K562 (cell line): Measurements from ENCODE around the gene PROK2. TPM values are rescaled to one million over a fixed set of nuclear protein-coding genes. Genes with fewer than 3 reads are reported as not detected.
A peak's percentile ranks its signal among the peaks of the same experiment; 100 is the strongest.

Experiments
- ATAC-seq: fragments of 200-7000 bp; cut with Tn5 transposase; 3 replicates; pipeline ENCODE4 v1.9.1; 2020; ENCODE audit warnings: moderate library complexity
- BruUV-seq: library from RNA; stranded (reverse); fragments of 400-500 nt; replicated peaks from 2 replicates; lab custom pipeline; 2021; lab: Mats Ljungman, UMichigan
- CTCF ChIA-PET: fragments of 300-600 bp; formaldehyde crosslinking; extraction: SDS; loops from one replicate; lab custom pipeline; 2021; ENCODE audit warnings: low intra/inter-chr PET ratio; lab: Yijun Ruan, JAX
- POLR2A ChIA-PET: fragments of 300-600, 350-650 bp; sonication (Branson Sonifier 250); formaldehyde crosslinking; extraction: SDS; loops from one replicate; lab custom pipeline; 2021; ENCODE audit warnings: antibody characterized with exemption, inconsistent platforms; lab: Yijun Ruan, JAX
- DNase-seq, 4 experiments: peaks; one replicate each; pipeline versions ENCODE4 v3.0.0 to v3.0.0-alpha.2; 2011 to 2018; ENCODE audit warnings: low spot score in 3 of 4, mixed read lengths in 3 of 4; ENCODE audit errors: extremely low read depth in 1 of 4
- FAIRE-seq: peaks from 2 replicates; lab custom pipeline; 2011; peaks lifted over from hg19 to GRCh38; lab: Jason Lieb, UNC
- H2AFZ ChIP-seq: 2 replicates; pipeline ENCODE4 v1.6.0; 2011; ENCODE audit warnings: low read depth, low read length, control low read depth, inconsistent platforms
- H3K27ac ChIP-seq: fragments of 200-600 bp; 3 replicates; pipeline ENCODE4 v1.8.0; 2011; ENCODE audit warnings: low read depth, mild to moderate bottlenecking, control low read depth, inconsistent platforms, low read length, moderate library complexity, mixed read lengths; ENCODE audit errors: extremely low read depth
- H3K27me3 ChIP-seq, 2 experiments: fragments of 300-600 bp in 1 of 2; 2 replicates in 1 of 2; 3 replicates in 1 of 2; pipeline versions ENCODE4 v1.6.0 to v1.8.0; 2011; ENCODE audit warnings: inconsistent platforms in 2 of 2, low read length in 2 of 2, mild to moderate bottlenecking in 1 of 2, mixed read lengths in 1 of 2, moderate library complexity in 1 of 2; ENCODE audit not compliant: control insufficient read depth in 2 of 2, insufficient read depth in 2 of 2
- H3K36me3 ChIP-seq: fragments of 300-600 bp; 3 replicates; pipeline ENCODE4 v1.8.0; 2011; ENCODE audit warnings: mild to moderate bottlenecking, low read length, inconsistent platforms; ENCODE audit not compliant: control insufficient read depth, insufficient read depth
- H3K4me1 ChIP-seq, 2 experiments: fragments of 200-600 bp in 1 of 2; replicated peaks in 1 of 2; 2 replicates in 1 of 2; 3 replicates in 1 of 2; pipeline versions ENCODE4 v1.5.1 to v1.8.0; 2011; ENCODE audit warnings: inconsistent platforms in 2 of 2, low read length in 2 of 2, mild to moderate bottlenecking in 1 of 2, mixed read lengths in 1 of 2, moderate library complexity in 1 of 2; ENCODE audit not compliant: control insufficient read depth in 2 of 2, insufficient read depth in 2 of 2
- H3K4me2 ChIP-seq: 2 replicates; pipeline ENCODE4 v1.6.1; 2011; ENCODE audit warnings: low read length, control low read depth, inconsistent platforms, mixed read lengths; ENCODE audit not compliant: insufficient read depth
- H3K4me3 ChIP-seq: fragments of 200-600 bp; sonication (generic), shearing (Covaris generic); 2 replicates; pipeline ENCODE4 v1.5.1; 2016; ENCODE audit warnings: control low read depth, inconsistent platforms
- H3K79me2 ChIP-seq: fragments of 200-600 bp; 3 replicates; pipeline ENCODE4 v1.8.0; 2011; ENCODE audit warnings: low read length, inconsistent platforms; ENCODE audit not compliant: control insufficient read depth, insufficient read depth
- H3K9ac ChIP-seq, 2 experiments: 2 replicates each; pipeline versions ENCODE4 v1.6.0 to v1.6.1; 2011; ENCODE audit warnings: low read depth in 2 of 2, low read length in 2 of 2, control low read depth in 1 of 2, inconsistent platforms in 1 of 2, mild to moderate bottlenecking in 1 of 2, mixed read lengths in 1 of 2; ENCODE audit not compliant: insufficient read depth in 1 of 2
- H3K9me1 ChIP-seq: one replicate; pipeline ENCODE4 v1.6.0; 2011; ENCODE audit warnings: inconsistent platforms, mild to moderate bottlenecking, low read length, moderate library complexity; ENCODE audit not compliant: control insufficient read depth, insufficient read depth
- H3K9me3 ChIP-seq: replicated peaks from 2 replicates; pipeline ENCODE4 v1.5.1; 2011; ENCODE audit warnings: low read depth, low read length, inconsistent platforms; ENCODE audit not compliant: control insufficient read depth, insufficient read depth
- H4K20me1 ChIP-seq: replicated peaks from 2 replicates; pipeline ENCODE4 v1.6.1; 2011; ENCODE audit warnings: low read length, inconsistent platforms, mixed read lengths; ENCODE audit not compliant: control insufficient read depth, insufficient read depth
- C11orf30 ChIP-seq: fragments of 450-650 bp; IDR thresholded peaks from 2 replicates; pipeline ENCODE4 v1.6.1; 2016; ENCODE audit warnings: low read depth, mild to moderate bottlenecking
- JUN ChIP-seq, 2 experiments: sonication (generic) in 1 of 2; formaldehyde crosslinking in 1 of 2; IDR thresholded peaks; 2 replicates each; pipeline versions ENCODE4 v1.6.1 to v1.8.0; 2012 to 2022; ENCODE audit warnings: borderline replicate concordance in 2 of 2, mild to moderate bottlenecking in 2 of 2, improper control_type of control experiment in 1 of 2, low read depth in 1 of 2, low read length in 1 of 2, missing genetic modification reagents in 1 of 2
- LEF1 ChIP-seq: fragments of 450-650 bp; IDR thresholded peaks from 2 replicates; pipeline ENCODE4 v1.6.1; 2016; ENCODE audit warnings: mild to moderate bottlenecking
- MAFF ChIP-seq: IDR thresholded peaks from 2 replicates; pipeline ENCODE4 v1.6.1; 2012; ENCODE audit warnings: low read length, improper control_type of control experiment
- MAFG ChIP-seq: fragments of 450-650 bp; conservative IDR thresholded peaks from 2 replicates; pipeline ENCODE4 v1.6.1; 2016; ENCODE audit warnings: missing genetic modification characterization, missing compliant biosample characterization
- MAFK ChIP-seq: IDR thresholded peaks from 2 replicates; pipeline ENCODE4 v1.6.1; 2011; ENCODE audit warnings: low read length, improper control_type of control experiment
- NUFIP1 ChIP-seq: fragments of 450-650 bp; IDR thresholded peaks from 2 replicates; pipeline ENCODE4 v1.6.1; 2018; ENCODE audit not compliant: partially characterized antibody
- PPARD ChIP-seq: fragments of 250-450 bp; sonication (Bioruptor Pico); IDR thresholded peaks from 2 replicates; pipeline ENCODE4 v1.8.0; 2022; ENCODE audit warnings: inconsistent platforms, mild to moderate bottlenecking, moderate library complexity
- PTTG1 ChIP-seq: fragments of 450-650 bp; IDR thresholded peaks from 2 replicates; pipeline ENCODE4 v1.6.1; 2016; ENCODE audit warnings: low read depth, mild to moderate bottlenecking, missing genetic modification characterization, missing compliant biosample characterization
- RB1 ChIP-seq: fragments of 450-650 bp; IDR thresholded peaks from 2 replicates; pipeline ENCODE4 v1.6.1; 2017; ENCODE audit warnings: low read depth, mild to moderate bottlenecking
- SMAD4 ChIP-seq: fragments of 250-450 bp; sonication (Bioruptor Pico); conservative IDR thresholded peaks from 2 replicates; pipeline ENCODE4 v1.8.0; 2021; ENCODE audit warnings: inconsistent platforms, mild to moderate bottlenecking, moderate library complexity
- ZNF253 ChIP-seq: fragments of 250-450 bp; sonication (Bioruptor Pico); conservative IDR thresholded peaks from 2 replicates; pipeline ENCODE4 v1.6.1; 2021; ENCODE audit warnings: mild to moderate bottlenecking
- ZNF263 ChIP-seq: sonication (generic); formaldehyde crosslinking; IDR thresholded peaks from 2 replicates; pipeline ENCODE4 v1.8.0; 2022; ENCODE audit warnings: mild to moderate bottlenecking, missing genetic modification reagents, borderline replicate concordance
- ZNF316 ChIP-seq: fragments of 450-650 bp; IDR thresholded peaks from 2 replicates; pipeline ENCODE4 v1.6.1; 2016
- WGBS: fragments of 100-300 bp; shearing (Covaris generic); methylation state at CpG from one replicate; pipeline ENCODE4 v1.1.6; 2016; ENCODE audit warnings: low coverage, mixed read lengths; ENCODE audit not compliant: insufficient coverage; ENCODE audit errors: missing lambda C conversion rate; 5-methylcytosine and 5-hydroxymethylcytosine counted together
- in situ Hi-C: fragments of 300-500 bp; cut with MboI; formaldehyde crosslinking; loops from 4 replicates; pipeline ENCODE4 v1.15.0; 2018; ENCODE audit warnings: inconsistent platforms, mixed read lengths
- intact Hi-C: fragments of 100-400 bp; cut with micrococcal nuclease; formaldehyde crosslinking; loops from 2 replicates; pipeline ENCODE4 v1.14.2; 2022
- polyA plus RNA-seq, 8 experiments: library from polyadenylated mRNA; depleted of rRNA in 4 of 8; stranded (reverse) in 5 of 8; unstranded in 3 of 8; fragments of >200 nt; fragmentation: Nextera tagmentation in 2 of 8; fragmentation: Illumina TruSeq in 1 of 8; extraction: Ambion mirVana in 2 of 8; extraction: Trizol in 1 of 8; gene quantifications; 2 replicates each; pipeline versions ENCODE4 v1.2.1 to v1.2.3, GENCODE V29; 2011 to 2014; ENCODE audit warnings: inconsistent platforms in 1 of 8, missing spikeins in 1 of 8
- total RNA-seq, 7 experiments: library from RNA; depleted of rRNA in 6 of 7; stranded (reverse); fragments of >200 nt in 6 of 7; fragmentation: Illumina TruSeq in 2 of 7; extraction: Trizol in 2 of 7; gene quantifications; 2 replicates each; pipeline versions ENCODE4 v1.2.1 to v1.2.3, GENCODE V29; 2011 to 2021; ENCODE audit warnings: low replicate concordance in 1 of 7
- TF ChIP-seq, protein P1 (sequence below): fragments of 450-650 bp; IDR thresholded peaks from 2 replicates; pipeline ENCODE4 v1.6.1; 2017; ENCODE audit warnings: antibody characterized with exemption

Gene PROK2
- total and polyA plus RNA-seq, 9 of the 15 experiments (the other 6 are each of a cell fraction or from before 2014, with no cell fraction given) = 0.07 to 0.13 TPM; not detected in 7

GRCh38 chr3:71796290-71796689 lies 11.3 kb upstream of the PROK2 start:
- H3K36me3 ChIP-seq = no peaks in the 10 kb centered on the region
- ChIA-PET CTCF (no interaction called here), POLR2A (no interaction called here)
- WGBS = 14% methylated on average over 3 of the region's 3 CpGs
- peaks cover 0 to 12% of the 10 kb centered on the region in 2 experiments; a peak in 2 of 5 replicates for H3K27me3 ChIP-seq
- FAIRE-seq = no peak
- H3K4me3 ChIP-seq = no peak overlapping the region
- no peaks in the 10 kb centered on the region; a peak in 1 of 5 replicates for H3K4me1 ChIP-seq
- H2AFZ ChIP-seq = no peak overlapping the region
- TF ChIP-seq SMAD4 (CRISPR knock-in tag) (no peak), NUFIP1 (no peak), RB1 (no peak)
- in situ Hi-C loops (no loop called here), intact Hi-C loops (no loop called here)
- DNase-seq = no peak
- H3K27ac ChIP-seq = no peak overlapping the region
- H3K4me2 ChIP-seq = no peak overlapping the region
- H3K9me1 ChIP-seq = no peaks in the 10 kb centered on the region
- H3K9me3 ChIP-seq = no peaks in the 10 kb centered on the region
- H3K9ac ChIP-seq = no peak overlapping the region
- no peaks in the 10 kb centered on the region for H3K79me2 ChIP-seq
- no peaks in the 10 kb centered on the region for H4K20me1 ChIP-seq
- no peak for ATAC-seq
- no TSS peak for BruUV-seq

GRCh38 chr3:71791634-71792033 lies 6.7 kb upstream of the PROK2 start:
- no peaks in the 10 kb centered on the region; a peak in 1 of 5 replicates for H3K27me3 ChIP-seq
- WGBS = 0% methylated on average over 1 of the region's 1 CpG
- H2AFZ ChIP-seq = no peak overlapping the region
- intact Hi-C loops = no loop called here
- no peaks in the 10 kb centered on the region for H3K36me3 ChIP-seq
- DNase-seq (no peak), ATAC-seq (no peak), FAIRE-seq (no peak)
- in situ Hi-C loops = no loop called here
- H3K9me3 ChIP-seq = no peaks in the 10 kb centered on the region
- H3K4me2 ChIP-seq = no peak overlapping the region
- POLR2A ChIA-PET = no interaction called here
- no peak overlapping the region for H3K27ac ChIP-seq
- CTCF ChIA-PET = no interaction called here
- H3K9me1 ChIP-seq = no peaks in the 10 kb centered on the region
- no peaks in the 10 kb centered on the region for H4K20me1 ChIP-seq
- H3K4me3 ChIP-seq = no peak overlapping the region
- H3K4me1 ChIP-seq = peaks cover 0 to 3% of the 10 kb centered on the region in 2 experiments; a peak in 3 of 5 replicates
- BruUV-seq = no TSS peak
- no peaks in the 10 kb centered on the region for H3K79me2 ChIP-seq
- H3K9ac ChIP-seq = no peak overlapping the region
- TF ChIP-seq C11orf30 (peak; percentile 86), PPARD (no peak), JUN (IDR thresholded peaks at IDR 0.05; ENCODE audit: borderline replicate concordance, low read depth, low read length) (no peak), JUN (CRISPR knock-in tag; IDR thresholded peaks at IDR 0.05; ENCODE audit: borderline replicate concordance) (no peak), MAFK (peak; percentile 70; the same call in 1 of the 2 replicates), MAFF (peak; percentile 71), LEF1 (no peak), MAFG (tag) (peak; percentile 85), PTTG1 (tag) (no peak), ZNF263 (CRISPR knock-in tag) (no peak), ZNF253 (CRISPR knock-in tag) (no peak), ZNF316 (peak; percentile 86)
- TF ChIP-seq, protein P1, sequence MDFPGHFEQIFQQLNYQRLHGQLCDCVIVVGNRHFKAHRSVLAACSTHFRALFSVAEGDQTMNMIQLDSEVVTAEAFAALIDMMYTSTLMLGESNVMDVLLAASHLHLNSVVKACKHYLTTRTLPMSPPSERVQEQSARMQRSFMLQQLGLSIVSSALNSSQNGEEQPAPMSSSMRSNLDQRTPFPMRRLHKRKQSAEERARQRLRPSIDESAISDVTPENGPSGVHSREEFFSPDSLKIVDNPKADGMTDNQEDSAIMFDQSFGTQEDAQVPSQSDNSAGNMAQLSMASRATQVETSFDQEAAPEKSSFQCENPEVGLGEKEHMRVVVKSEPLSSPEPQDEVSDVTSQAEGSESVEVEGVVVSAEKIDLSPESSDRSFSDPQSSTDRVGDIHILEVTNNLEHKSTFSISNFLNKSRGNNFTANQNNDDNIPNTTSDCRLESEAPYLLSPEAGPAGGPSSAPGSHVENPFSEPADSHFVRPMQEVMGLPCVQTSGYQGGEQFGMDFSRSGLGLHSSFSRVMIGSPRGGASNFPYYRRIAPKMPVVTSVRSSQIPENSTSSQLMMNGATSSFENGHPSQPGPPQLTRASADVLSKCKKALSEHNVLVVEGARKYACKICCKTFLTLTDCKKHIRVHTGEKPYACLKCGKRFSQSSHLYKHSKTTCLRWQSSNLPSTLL = no peak
